HG02763 (cell line): ENCODE results near the gene MN1.

Source experiments
- ATAC-seq: cut with Tn5 transposase; IDR thresholded peaks from one replicate; pipeline ENCODE4 v1.9.1; 2021; ENCODE audit warnings: mild to moderate bottlenecking, moderate library complexity; ENCODE audit not compliant: unreplicated experiment

Gene MN1

GRCh38 chr22:27800250-27801201 is 1.0 kb downstream of the MN1 start:
- ATAC-seq = no peak

- no peak for ATAC-seq
These were observed 1.7 kb downstream of the MN1 start for GRCh38 chr22:27799827-27800249.

- no peak for ATAC-seq
These were observed 2.3 kb downstream of the MN1 start for GRCh38 chr22:27799015-27799826.

- no peak for ATAC-seq
These were observed 3.0 kb downstream of the MN1 start for GRCh38 chr22:27798511-27799014.

- ATAC-seq = no peak
These were observed 3.8 kb downstream of the MN1 start for GRCh38 chr22:27797520-27798391.

GRCh38 chr22:27796829-27797519 is 4.6 kb downstream of the MN1 start:
- no peak for ATAC-seq

- no peak for ATAC-seq
These were observed 5.6 kb downstream of the MN1 start for GRCh38 chr22:27795696-27796517.

- ATAC-seq = no peak
These were observed 6.5 kb downstream of the MN1 start for GRCh38 chr22:27795053-27795452.

GRCh38 chr22:27794226-27794625 is 7.3 kb downstream of the MN1 start:
- no peak for ATAC-seq

- ATAC-seq = no peak
These were observed 8.0 kb downstream of the MN1 start for GRCh38 chr22:27793576-27793975.

GRCh38 chr22:27792452-27793161 is 8.9 kb downstream of the MN1 start:
- ATAC-seq = no peak

- no peak for ATAC-seq
These were observed 9.7 kb downstream of the MN1 start for GRCh38 chr22:27791859-27792241.

GRCh38 chr22:27791159-27791858 is 10.2 kb downstream of the MN1 start:
- ATAC-seq = no peak

- ATAC-seq = no peak
These were observed 11.0 kb downstream of the MN1 start for GRCh38 chr22:27790376-27791158.

GRCh38 chr22:27788500-27789288 is 12.9 kb downstream of the MN1 start:
- no peak for ATAC-seq

GRCh38 chr22:27786965-27787364 is 14.6 kb downstream of the MN1 start:
- no peak for ATAC-seq
